HCEC 1CT (cell line): ENCODE data around the gene PTPN12.
"Not testable (repeated sequence)": the region's sequence is repeated elsewhere in the genome, so short reads cannot be mapped to it uniquely, and the experiment has no call there.

Source experiments
- DNase-seq: peaks from one replicate; pipeline ENCODE4 v3.0.0-alpha.2; 2017

Gene PTPN12

GRCh38 chr7:77538281-77539212, 1.5 kb downstream of the PTPN12 start:
- peak; percentile 95 for DNase-seq

GRCh38 chr7:77540402-77540822, 3.3 kb downstream of the PTPN12 start:
- DNase-seq, result no peak

- not testable (repeated sequence) for DNase-seq
Observed at GRCh38 chr7:77540993-77541392, 3.9 kb downstream of the PTPN12 start.

GRCh38 chr7:77542409-77542808, 5.3 kb downstream of the PTPN12 start:
- DNase-seq, result peak; percentile 63

- DNase-seq, result no peak
Observed at GRCh38 chr7:77542895-77543294, 5.8 kb downstream of the PTPN12 start.

- no peak for DNase-seq
Observed at GRCh38 chr7:77543910-77544309, 6.8 kb downstream of the PTPN12 start.

- DNase-seq, result no peak
Observed at GRCh38 chr7:77544518-77544917, 7.4 kb downstream of the PTPN12 start.

- DNase-seq, result no peak
Observed at GRCh38 chr7:77548206-77548605, 11.1 kb downstream of the PTPN12 start.

GRCh38 chr7:77549106-77549870, 12.2 kb downstream of the PTPN12 start:
- DNase-seq, result no peak

- DNase-seq, result no peak
Observed at GRCh38 chr7:77550586-77550985, 13.5 kb downstream of the PTPN12 start.

- DNase-seq, result no peak
Observed at GRCh38 chr7:77553123-77553522, 16.0 kb downstream of the PTPN12 start.

- no peak for DNase-seq
Observed at GRCh38 chr7:77558284-77558967, 21.3 kb downstream of the PTPN12 start.

- DNase-seq, result no peak
Observed at GRCh38 chr7:77561352-77561751, 24.3 kb downstream of the PTPN12 start.

- DNase-seq, result no peak
Observed at GRCh38 chr7:77563275-77563674, 26.2 kb downstream of the PTPN12 start.

- peak; percentile 87 for DNase-seq
Observed at GRCh38 chr7:77565917-77566316, 28.8 kb downstream of the PTPN12 start.

GRCh38 chr7:77566421-77566820, 29.3 kb downstream of the PTPN12 start:
- no peak for DNase-seq

GRCh38 chr7:77569514-77570232, 32.6 kb downstream of the PTPN12 start:
- DNase-seq, result peak; percentile 28

- DNase-seq, result peak; percentile 75
Observed at GRCh38 chr7:77570330-77571011, 33.4 kb downstream of the PTPN12 start.

GRCh38 chr7:77571801-77572200, 34.7 kb downstream of the PTPN12 start:
- no peak for DNase-seq

- no peak for DNase-seq
Observed at GRCh38 chr7:77575187-77575586, 38.1 kb downstream of the PTPN12 start.

GRCh38 chr7:77576856-77577255, 39.8 kb downstream of the PTPN12 start:
- no peak for DNase-seq

GRCh38 chr7:77579797-77580196, 42.7 kb downstream of the PTPN12 start:
- DNase-seq, result no peak
